Measurements from ENCODE around the gene NF1.

The NF1 gene

DNA sequence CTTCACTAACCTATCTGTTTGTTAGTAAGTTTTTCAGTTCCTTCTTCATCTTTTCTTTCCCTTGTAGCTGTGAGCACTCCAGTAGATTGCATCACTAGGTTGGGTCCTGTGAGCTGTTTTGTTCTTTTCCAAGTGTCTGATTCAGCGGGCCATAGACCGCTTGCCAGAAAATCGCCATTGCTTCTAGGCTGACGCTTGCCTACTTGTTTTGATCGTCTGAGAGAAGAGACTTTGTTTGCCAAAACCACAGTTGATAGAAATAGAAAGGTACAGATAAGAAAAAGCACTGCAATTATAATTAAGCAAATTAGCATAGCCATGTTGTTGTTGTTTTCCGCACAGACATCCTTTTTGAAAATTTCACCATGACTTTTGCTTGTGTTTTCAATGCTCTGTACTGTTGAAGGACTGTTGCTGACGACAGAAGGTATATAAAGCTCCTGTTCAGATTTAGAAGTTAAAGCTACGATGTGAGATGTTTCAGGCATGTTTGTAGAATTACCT is 223.6 kb downstream of the NF1 start:
- no peak for TF ChIP-seq POLR2AphosphoS5 (IDR thresholded peaks at IDR 0.05; ENCODE audit: low read depth, low read length)

DNA sequence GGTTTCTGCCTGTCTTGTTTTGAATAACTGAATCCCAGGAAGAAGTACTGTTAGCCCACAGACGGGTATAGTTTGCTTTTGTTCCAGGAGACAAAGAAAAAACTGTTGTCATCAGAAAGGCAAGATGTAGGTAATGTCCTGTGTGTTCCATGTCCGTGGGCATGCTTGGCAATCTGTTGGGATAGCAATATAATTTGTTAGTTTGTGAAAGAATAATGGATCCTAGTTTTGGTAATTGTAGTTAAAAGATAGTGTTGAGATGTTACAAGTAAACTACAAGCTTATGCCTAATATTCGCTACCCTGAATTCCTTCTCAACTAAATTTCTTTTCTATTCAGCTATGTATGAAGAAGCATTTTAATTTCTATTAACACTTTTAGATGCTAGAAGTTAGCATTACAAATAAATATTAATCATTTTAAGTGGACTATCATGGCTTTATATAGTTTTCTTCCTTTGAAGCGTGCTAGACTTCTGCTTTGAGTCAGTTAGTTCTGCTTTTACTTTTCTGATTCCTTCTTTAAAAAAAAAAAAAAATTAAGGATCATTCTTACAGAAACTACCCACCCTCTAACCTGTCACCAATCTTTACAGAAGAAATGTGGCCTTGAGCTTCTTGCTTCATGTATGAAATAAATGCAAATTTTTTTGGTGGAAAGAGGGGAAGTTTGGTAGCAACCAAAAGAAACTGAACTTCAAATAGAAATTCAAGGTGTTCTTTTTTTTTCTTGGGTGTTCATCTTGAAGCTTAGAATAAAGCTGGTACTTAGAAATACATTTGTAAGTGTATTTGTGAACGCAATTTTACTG is 224.3 kb downstream of the NF1 start:
- TF ChIP-seq POLR2AphosphoS5 (IDR thresholded peaks at IDR 0.05; ENCODE audit: low read depth, low read length) (no peak), FOXP2 (optimal IDR thresholded peaks at IDR 0.05; ENCODE audit: borderline replicate concordance, extremely low read depth, extremely low read length, insufficient read depth) (no peak), REST (IDR thresholded peaks at IDR 0.05; ENCODE audit: insufficient read depth in 1 of 2, low read depth in 2 of 2, low read length in 2 of 2) (no peak), TAF1 (IDR thresholded peaks at IDR 0.05; ENCODE audit: borderline replicate concordance, insufficient read depth, low read length) (no peak), SIN3A (IDR thresholded peaks at IDR 0.05; ENCODE audit: borderline replicate concordance, insufficient read depth, low read length) (no peak)

- no peak for TF ChIP-seq FOXP2 (optimal IDR thresholded peaks at IDR 0.05; ENCODE audit: borderline replicate concordance, extremely low read depth, extremely low read length, insufficient read depth)
- TF ChIP-seq TAF1 (IDR thresholded peaks at IDR 0.05; ENCODE audit: borderline replicate concordance, insufficient read depth, low read length): no peak
- TF ChIP-seq POLR2AphosphoS5 (IDR thresholded peaks at IDR 0.05; ENCODE audit: low read depth, low read length): no peak
- TF ChIP-seq SIN3A (IDR thresholded peaks at IDR 0.05; ENCODE audit: borderline replicate concordance, insufficient read depth, low read length): no peak
- TF ChIP-seq REST (IDR thresholded peaks at IDR 0.05; ENCODE audit: insufficient read depth in 1 of 2, low read depth in 2 of 2, low read length in 2 of 2): no peak
Measured at GRCh38 chr17:31320241-31320640, 225.5 kb downstream of the NF1 start.

GRCh38 chr17:31320791-31321190 is 226.0 kb downstream of the NF1 start:
- no peak for TF ChIP-seq FOXP2 (optimal IDR thresholded peaks at IDR 0.05; ENCODE audit: borderline replicate concordance, extremely low read depth, extremely low read length, insufficient read depth)
- no peak for TF ChIP-seq TAF1 (IDR thresholded peaks at IDR 0.05; ENCODE audit: borderline replicate concordance, insufficient read depth, low read length)
- no peak for TF ChIP-seq POLR2AphosphoS5 (IDR thresholded peaks at IDR 0.05; ENCODE audit: low read depth, low read length)
- TF ChIP-seq REST (IDR thresholded peaks at IDR 0.05; ENCODE audit: insufficient read depth in 1 of 2, low read depth in 2 of 2, low read length in 2 of 2): no peak
- no peak for TF ChIP-seq SIN3A (IDR thresholded peaks at IDR 0.05; ENCODE audit: borderline replicate concordance, insufficient read depth, low read length)

DNA sequence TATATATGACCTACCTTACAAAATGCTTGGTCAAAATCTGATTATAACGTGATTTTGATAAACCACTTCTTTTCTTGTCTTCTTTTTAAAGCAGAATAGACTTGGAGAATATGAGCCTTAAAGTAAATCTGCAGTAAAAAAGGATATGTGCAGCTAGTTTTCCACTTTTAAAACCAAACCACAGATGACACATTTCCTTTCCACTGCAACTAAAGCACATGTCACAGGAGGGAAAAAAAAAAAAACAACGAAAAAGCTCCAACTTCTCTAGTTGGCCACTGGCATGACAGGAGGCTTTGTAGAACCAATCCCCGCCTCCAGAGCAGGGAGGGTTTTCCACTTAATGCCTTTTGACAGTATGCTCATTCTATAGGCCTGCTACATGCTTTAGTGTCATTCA is 226.7 kb downstream of the NF1 start, which contains the start of gene EVI2A:
Gene EVI2A (minus strand): TSS at position 142 of the 400 bp plus-strand sequence. CDS start 2,609 bp downstream, outside the sequence.
- no peak for TF ChIP-seq POLR2AphosphoS5 (IDR thresholded peaks at IDR 0.05; ENCODE audit: low read depth, low read length)
- no peak for TF ChIP-seq TAF1 (IDR thresholded peaks at IDR 0.05; ENCODE audit: borderline replicate concordance, insufficient read depth, low read length)
- TF ChIP-seq FOXP2 (optimal IDR thresholded peaks at IDR 0.05; ENCODE audit: borderline replicate concordance, extremely low read depth, extremely low read length, insufficient read depth): no peak
- TF ChIP-seq SIN3A (IDR thresholded peaks at IDR 0.05; ENCODE audit: borderline replicate concordance, insufficient read depth, low read length): no peak
- no peak for TF ChIP-seq REST (IDR thresholded peaks at IDR 0.05; ENCODE audit: insufficient read depth in 1 of 2, low read depth in 2 of 2, low read length in 2 of 2)
